Lung (tissue), 12 donors: ENCODE data around the gene TMEM151B. TPM values are rescaled to one million over a fixed set of nuclear protein-coding genes. Genes with fewer than 3 reads are reported as not detected.

Experiments
- ATAC-seq: fragments of 200-7000 bp; cut with Tn5 transposase; one replicate; pipeline ENCODE4 v1.9.1; 2020; ENCODE audit warnings: moderate number of reproducible peaks; ENCODE audit not compliant: insufficient read depth, low FRiP score
- DNase-seq, 3 donors: peaks; one replicate each; pipeline ENCODE4 v3.0.0-alpha.2; 2013 to 2017
- H3K27ac ChIP-seq, 2 donors: one replicate each; pipeline ENCODE4 v1.5.1; 2013; ENCODE audit warnings: mild to moderate bottlenecking in 2 of 2, moderate library complexity in 2 of 2, control low read depth in 1 of 2, inconsistent platforms in 1 of 2, low read depth in 1 of 2, low read length in 1 of 2
- H3K27me3 ChIP-seq, 3 donors: one replicate each; pipeline ENCODE4 v1.5.1; 2013; ENCODE audit warnings: low read length in 2 of 3; ENCODE audit not compliant: control insufficient read depth in 3 of 3, insufficient read depth in 3 of 3
- H3K36me3 ChIP-seq, 4 donors: one replicate each; pipeline ENCODE4 v1.5.1; 2013; ENCODE audit warnings: low read length in 4 of 4, mild to moderate bottlenecking in 1 of 4, moderate library complexity in 1 of 4; ENCODE audit not compliant: control insufficient read depth in 4 of 4, insufficient read depth in 4 of 4
- H3K4me1 ChIP-seq, 5 donors: one replicate each; pipeline ENCODE4 v1.5.1; 2013; ENCODE audit warnings: low read length in 5 of 5, mild to moderate bottlenecking in 2 of 5, moderate library complexity in 1 of 5; ENCODE audit not compliant: control insufficient read depth in 5 of 5, insufficient read depth in 5 of 5
- H3K4me3 ChIP-seq: one replicate; pipeline ENCODE4 v1.5.1; 2013; ENCODE audit warnings: mild to moderate bottlenecking, control low read depth, moderate library complexity
- H3K9ac ChIP-seq, 2 donors: one replicate each; pipeline ENCODE4 v1.5.1; 2013; ENCODE audit warnings: low read length in 2 of 2, control low read depth in 1 of 2; ENCODE audit not compliant: insufficient read depth in 1 of 2
- H3K9me3 ChIP-seq, 4 donors: one replicate each; pipeline ENCODE4 v1.5.1; 2013; ENCODE audit warnings: low read length in 3 of 4, mild to moderate bottlenecking in 1 of 4, moderate library complexity in 1 of 4; ENCODE audit not compliant: control insufficient read depth in 4 of 4, insufficient read depth in 3 of 4
- WGBS, 2 donors: extraction: QIAGEN DNeasy Blood & Tissue Kit; methylation state at CpG; one replicate each; pipeline ENCODE4 v1.1.7; 2013; 5-methylcytosine and 5-hydroxymethylcytosine counted together
- polyA plus RNA-seq, 2 donors: library from polyadenylated mRNA; stranded (reverse); fragments of 200-250 nt; gene quantifications; one replicate each; pipeline ENCODE4 v1.2.1, GENCODE V29; 2013
- total RNA-seq, 2 donors: library from RNA; depleted of rRNA in 1 of 2; stranded (reverse); fragments of >200 nt in 1 of 2; gene quantifications; one replicate each; pipeline ENCODE4 v1.2.1, GENCODE V29; 2014 to 2021
- TF ChIP-seq, protein P1 (sequence below): IDR thresholded peaks from 2 replicates; pipeline ENCODE4 v1.5.1; 2012; ENCODE audit warnings: mild to moderate bottlenecking; ENCODE audit errors: control extremely low read depth, extremely low read depth
- donor health status: control.
- donor health status: control.
- donor health status: Bipolar disorder and iron deficiency.
- donor health status: healthy.
- donor health status: DM: yes; HTN: yes; CAD: no.

TMEM151B gene
- total and polyA plus RNA-seq, 4 donors = 0.02 to 0.21 (median 0.08) TPM

DNA sequence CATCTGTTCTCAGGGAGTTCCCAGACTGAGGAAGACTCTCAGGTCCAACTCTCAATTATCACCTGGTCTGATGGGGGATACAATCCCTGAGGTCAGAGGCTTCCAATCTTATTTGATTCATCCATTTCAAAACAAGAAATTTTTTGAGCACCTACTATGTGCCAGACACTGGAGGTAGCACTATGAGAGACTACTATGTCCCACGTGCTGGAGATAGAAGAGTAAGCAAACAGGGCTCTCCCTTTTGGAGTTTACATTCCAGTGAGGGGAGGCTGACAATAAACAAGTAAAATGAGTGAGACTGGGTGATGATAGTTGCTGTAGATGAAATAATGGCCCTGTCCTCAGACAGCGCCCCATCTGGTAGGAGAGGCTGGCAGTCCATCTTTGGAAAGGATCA, 16.5 kb downstream of the TMEM151B start:
- no peaks in the 10 kb centered on the region for H3K4me1 ChIP-seq
- no peak overlapping the region for H3K27ac ChIP-seq
- DNase-seq (no peak), ATAC-seq (no peak)
- no peak overlapping the region for H3K4me3 ChIP-seq
- H3K36me3 ChIP-seq = no peaks in the 10 kb centered on the region
- 47 to 67% methylated on average over 2 of the region's 2 CpGs for WGBS, 2 donors
- peaks cover 0 to 6% (median 0%) of the 10 kb centered on the region in 4 donors for H3K9me3 ChIP-seq
- peaks cover 0 to 38% (median 4%) of the 10 kb centered on the region in 3 donors for H3K27me3 ChIP-seq
- no peak overlapping the region for H3K9ac ChIP-seq
- TF ChIP-seq, protein P1, sequence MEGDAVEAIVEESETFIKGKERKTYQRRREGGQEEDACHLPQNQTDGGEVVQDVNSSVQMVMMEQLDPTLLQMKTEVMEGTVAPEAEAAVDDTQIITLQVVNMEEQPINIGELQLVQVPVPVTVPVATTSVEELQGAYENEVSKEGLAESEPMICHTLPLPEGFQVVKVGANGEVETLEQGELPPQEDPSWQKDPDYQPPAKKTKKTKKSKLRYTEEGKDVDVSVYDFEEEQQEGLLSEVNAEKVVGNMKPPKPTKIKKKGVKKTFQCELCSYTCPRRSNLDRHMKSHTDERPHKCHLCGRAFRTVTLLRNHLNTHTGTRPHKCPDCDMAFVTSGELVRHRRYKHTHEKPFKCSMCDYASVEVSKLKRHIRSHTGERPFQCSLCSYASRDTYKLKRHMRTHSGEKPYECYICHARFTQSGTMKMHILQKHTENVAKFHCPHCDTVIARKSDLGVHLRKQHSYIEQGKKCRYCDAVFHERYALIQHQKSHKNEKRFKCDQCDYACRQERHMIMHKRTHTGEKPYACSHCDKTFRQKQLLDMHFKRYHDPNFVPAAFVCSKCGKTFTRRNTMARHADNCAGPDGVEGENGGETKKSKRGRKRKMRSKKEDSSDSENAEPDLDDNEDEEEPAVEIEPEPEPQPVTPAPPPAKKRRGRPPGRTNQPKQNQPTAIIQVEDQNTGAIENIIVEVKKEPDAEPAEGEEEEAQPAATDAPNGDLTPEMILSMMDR = no peak

- H3K4me3 ChIP-seq = no peak overlapping the region
- no peak overlapping the region for H3K9ac ChIP-seq
- 52 to 59% methylated on average over 7 of the region's 7 CpGs for WGBS, 2 donors
- H3K27ac ChIP-seq = no peak overlapping the region
- no peak for ATAC-seq
- H3K9me3 ChIP-seq = peaks cover 0 to 3% (median 0%) of the 10 kb centered on the region in 4 donors
- no peaks in the 10 kb centered on the region for H3K4me1 ChIP-seq
- no peaks in the 10 kb centered on the region for H3K36me3 ChIP-seq
- TF ChIP-seq, protein P1 = no peak
- peaks cover 0 to 35% (median 7%) of the 10 kb centered on the region in 3 donors for H3K27me3 ChIP-seq
- no peak for DNase-seq
Observed at GRCh38 chr6:44289726-44290260, 19.5 kb downstream of the TMEM151B start.

DNA sequence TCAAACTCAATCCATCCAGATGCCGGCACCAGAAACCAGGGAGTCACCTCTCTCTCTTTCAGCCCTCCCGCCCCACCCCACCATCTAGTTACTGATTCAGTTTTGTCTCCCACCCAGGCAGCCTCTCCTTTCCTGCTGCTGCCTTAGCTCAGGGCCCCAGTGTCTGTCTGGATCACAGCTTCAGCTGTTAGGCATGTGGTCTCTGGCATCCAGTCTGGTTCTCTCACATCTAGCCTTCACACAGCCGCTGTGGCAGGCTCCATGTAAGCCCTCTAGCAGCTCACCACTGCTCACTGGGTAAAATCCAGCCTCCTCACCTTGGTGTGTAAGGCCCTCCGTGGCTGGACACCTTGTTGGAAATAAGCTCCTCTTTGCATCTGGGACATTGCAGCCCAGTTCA, 21.6 kb downstream of the TMEM151B start:
- Histone ChIP-seq H3K27me3 (peaks cover 0 to 51% (median 25%) of the 10 kb centered on the region in 3 donors), H3K4me3 (no peak overlapping the region), H3K9ac (no peak overlapping the region), H3K4me1 (peaks cover 0 to under 1% (median 0%) of the 10 kb centered on the region in 5 donors), H3K27ac (no peak overlapping the region), H3K36me3 (no peaks in the 10 kb centered on the region), H3K9me3 (peaks cover 0 to 3% (median 0%) of the 10 kb centered on the region in 4 donors)
- no peak for DNase-seq
- TF ChIP-seq, protein P1 = no peak
- WGBS, 2 donors = 65 to 82% methylated on average over 4 of the region's 4 CpGs
- no peak for ATAC-seq
